Adrenal gland (tissue), 5 donors: ENCODE results near the gene RNF215.

Experiments
- CTCF ChIP-seq, 6 experiments: fragments of 450-650 bp in 4 of 6; fragments of 200-600 bp in 2 of 6; sonication (generic) in 1 of 6; IDR thresholded peaks; 1 replicate in 5 of 6; 2 replicates in 1 of 6; pipeline versions ENCODE4 v1.5.1 to v1.8.0; 2016 to 2021; ENCODE audit warnings: antibody characterized with exemption in 6 of 6, mild to moderate bottlenecking in 2 of 6, moderate library complexity in 1 of 6
- POLR2A ChIP-seq, 2 donors: fragments of 450-650 bp; IDR thresholded peaks; one replicate each; pipeline ENCODE4 v1.6.1; 2017; ENCODE audit warnings: antibody characterized with exemption in 2 of 2, mild to moderate bottlenecking in 2 of 2, moderate library complexity in 1 of 2
- donor health status: DM: no; HTN: no; CAD: no.

- TF ChIP-seq CTCF (IDR thresholded peaks at IDR 0.05), result no peak
- TF ChIP-seq POLR2A (IDR thresholded peaks at IDR 0.05), result no peak
Observed at GRCh38 chr22:30354644-30355043, 32.6 kb downstream of the RNF215 start.
